Activated naive CD4-positive, alpha-beta T cell treated with Interleukin-2 at 50 U/mL for 16 hours (primary cell): ENCODE results near the gene MZT1.

Experiments used
- DNase-seq: peaks from one replicate; pipeline ENCODE4 v3.0.0-alpha.2; 2020

MZT1 gene

DNA sequence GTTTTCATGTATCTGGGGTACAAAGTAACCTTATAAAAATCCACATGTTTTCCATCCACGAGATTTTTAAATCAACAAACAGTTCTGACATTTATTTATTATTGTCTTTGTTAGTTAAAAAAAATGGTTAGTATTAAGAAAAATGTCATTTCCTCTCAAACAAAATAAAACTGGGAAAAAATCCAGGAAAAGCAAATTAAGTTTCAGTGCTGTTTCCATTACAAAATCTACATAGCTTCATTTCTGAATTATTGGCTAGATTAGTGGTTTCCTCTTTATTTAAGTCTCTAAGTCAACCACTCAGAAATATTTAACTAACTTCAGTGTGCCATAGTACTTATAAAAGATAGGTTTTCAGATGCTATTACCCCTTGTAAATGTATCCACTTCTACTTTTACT lies 49.1 kb downstream of the MZT1 start:
- DNase-seq: no peak

DNA sequence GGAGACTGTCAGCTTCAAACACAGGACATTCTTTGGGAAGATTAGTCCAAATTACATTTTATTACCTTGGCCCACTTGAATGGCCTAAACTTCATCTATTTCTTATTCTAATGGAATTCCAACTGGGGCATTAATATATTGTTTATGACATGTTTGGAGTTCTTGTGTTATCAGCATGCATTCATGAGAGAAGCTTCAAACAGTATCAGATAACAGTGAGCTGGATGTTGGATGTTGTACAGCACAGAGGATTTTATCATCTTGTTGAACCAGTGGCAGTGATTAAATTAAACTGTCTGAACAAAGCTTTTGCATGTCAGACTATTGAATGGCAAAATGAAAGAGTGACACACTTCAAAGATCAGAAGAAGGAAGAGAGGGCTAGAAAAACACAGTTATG lies 50.0 kb downstream of the MZT1 start:
- DNase-seq: no peak

DNA sequence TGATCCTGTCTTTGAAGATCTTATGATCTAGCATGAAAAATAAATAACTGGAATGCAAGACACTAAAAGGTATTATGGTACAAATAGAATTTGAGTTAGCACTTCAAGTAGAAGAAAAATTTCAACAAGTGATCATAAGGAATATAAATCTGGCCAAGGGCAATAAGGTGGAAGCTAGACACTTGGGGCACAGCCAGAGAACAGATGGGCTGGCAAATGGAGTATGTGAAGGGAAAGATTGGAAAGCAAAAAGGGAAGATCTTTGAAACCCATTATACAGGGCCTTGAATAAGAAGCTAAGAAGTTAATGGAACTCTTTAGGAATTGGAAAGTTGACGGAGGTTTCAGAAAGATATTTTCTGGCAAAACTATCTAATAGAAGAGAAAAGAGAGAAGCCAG lies 61.0 kb downstream of the MZT1 start:
- no peak for DNase-seq

DNA sequence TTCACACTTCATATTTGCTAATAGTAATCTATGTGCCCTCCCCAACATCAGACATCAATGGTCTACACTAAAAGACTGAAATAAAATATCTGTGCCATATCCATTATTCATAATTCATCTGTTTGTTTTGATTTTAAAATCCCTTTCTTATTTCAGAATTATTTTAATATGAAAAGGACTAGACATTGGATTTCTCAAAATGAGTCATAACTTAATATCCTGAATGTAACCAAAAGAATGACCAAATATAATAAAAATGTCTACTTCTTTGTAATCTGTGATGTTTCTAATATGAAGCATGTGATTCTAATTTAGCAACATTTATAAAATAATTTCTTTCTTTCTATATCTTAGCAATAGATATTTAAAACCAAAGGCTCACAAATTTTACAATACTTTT lies 64.9 kb downstream of the MZT1 start:
- DNase-seq: no peak
